C4-2B (cell line): Measurements from ENCODE around the gene FAM118B.

ENCODE experiments used
- H3K27ac ChIP-seq: fragments of 450-650 bp; 2 replicates; pipeline ENCODE4 v1.5.1; 2017
- CTCF ChIP-seq: fragments of 450-650 bp; conservative IDR thresholded peaks from 2 replicates; pipeline ENCODE4 v1.5.1; 2017; ENCODE audit warnings: mild to moderate bottlenecking
- ZFX ChIP-seq: fragments of 450-650 bp; IDR thresholded peaks from 2 replicates; pipeline ENCODE4 v1.6.1; 2017

Gene FAM118B

GRCh38 chr11:126280595-126280994 lies 69.0 kb downstream of the FAM118B start:
- TF ChIP-seq ZFX (no peak), CTCF (no peak)
- no peak overlapping the region for H3K27ac ChIP-seq

GRCh38 chr11:126281245-126281644 lies 69.7 kb downstream of the FAM118B start:
- no peak overlapping the region for H3K27ac ChIP-seq
- TF ChIP-seq ZFX = no peak
- TF ChIP-seq CTCF = no peak

GRCh38 chr11:126281666-126282175 lies 70.1 kb downstream of the FAM118B start:
- H3K27ac ChIP-seq = no peak overlapping the region; the same call in 1 of the 2 replicates
- TF ChIP-seq CTCF (no peak), ZFX (no peak)

- peak overlapping the region; percentile 85 for H3K27ac ChIP-seq
- no peak for TF ChIP-seq CTCF
- TF ChIP-seq ZFX = no peak
Measured at GRCh38 chr11:126282361-126282735, 70.8 kb downstream of the FAM118B start.

GRCh38 chr11:126282736-126283591 lies 71.4 kb downstream of the FAM118B start, which contains the start of gene TIRAP:
TSS of gene TIRAP (plus strand) at chr11:126283093. CDS start at chr11:126290895, 7,802 bp downstream.
- peak within 1 kb of the TSS; percentile 85 for H3K27ac ChIP-seq
- TF ChIP-seq ZFX = peak; percentile 99
- TF ChIP-seq CTCF = no peak; the same call in 1 of the 2 replicates

GRCh38 chr11:126284829-126285228 lies 73.2 kb downstream of the FAM118B start:
- H3K27ac ChIP-seq = no peak overlapping the region
- TF ChIP-seq CTCF (no peak), ZFX (no peak)

GRCh38 chr11:126288237-126288636 lies 76.7 kb downstream of the FAM118B start:
- TF ChIP-seq ZFX (no peak), CTCF (no peak)
- H3K27ac ChIP-seq = no peak overlapping the region
